ENCODE results near the gene ACTN1.

The ACTN1 gene

GRCh38 chr14:68919129-68919927 is 59.8 kb downstream of the ACTN1 start:
- FAIRE-seq = no peak

GRCh38 chr14:68918612-68919011 is 60.5 kb downstream of the ACTN1 start:
- no peak for FAIRE-seq
- no peak for DNase-seq (ENCODE audit: low spot score)

More at GRCh38 chr14:68919129-68919927, 59.8 kb downstream of the ACTN1 start:
- no peak for DNase-seq (ENCODE audit: low spot score)

GRCh38 chr14:68916358-68916941 is 62.7 kb downstream of the ACTN1 start:
- no peak for DNase-seq (ENCODE audit: low spot score)
- no peak for FAIRE-seq

DNA sequence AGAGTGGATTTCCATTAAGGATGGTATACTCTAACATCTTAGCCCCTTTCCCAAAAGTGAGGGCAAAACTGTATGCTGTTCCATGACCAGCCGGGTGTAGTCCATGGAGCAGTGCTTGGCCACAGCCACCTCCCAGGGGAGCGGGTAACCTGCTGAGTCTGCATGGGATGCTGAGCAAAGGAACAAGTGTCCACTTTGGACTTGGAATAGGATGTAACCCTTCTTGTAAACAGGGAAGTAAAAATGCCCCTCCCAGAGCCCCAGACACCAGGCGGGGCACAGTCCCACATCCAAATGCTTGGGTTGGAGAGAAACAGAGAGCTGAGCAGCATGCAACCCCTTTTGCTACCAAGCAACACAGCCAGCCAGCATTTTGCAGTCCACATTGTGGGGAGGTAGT is 65.6 kb downstream of the ACTN1 start:
- no peak for FAIRE-seq
- DNase-seq (ENCODE audit: low spot score) = no peak

DNA sequence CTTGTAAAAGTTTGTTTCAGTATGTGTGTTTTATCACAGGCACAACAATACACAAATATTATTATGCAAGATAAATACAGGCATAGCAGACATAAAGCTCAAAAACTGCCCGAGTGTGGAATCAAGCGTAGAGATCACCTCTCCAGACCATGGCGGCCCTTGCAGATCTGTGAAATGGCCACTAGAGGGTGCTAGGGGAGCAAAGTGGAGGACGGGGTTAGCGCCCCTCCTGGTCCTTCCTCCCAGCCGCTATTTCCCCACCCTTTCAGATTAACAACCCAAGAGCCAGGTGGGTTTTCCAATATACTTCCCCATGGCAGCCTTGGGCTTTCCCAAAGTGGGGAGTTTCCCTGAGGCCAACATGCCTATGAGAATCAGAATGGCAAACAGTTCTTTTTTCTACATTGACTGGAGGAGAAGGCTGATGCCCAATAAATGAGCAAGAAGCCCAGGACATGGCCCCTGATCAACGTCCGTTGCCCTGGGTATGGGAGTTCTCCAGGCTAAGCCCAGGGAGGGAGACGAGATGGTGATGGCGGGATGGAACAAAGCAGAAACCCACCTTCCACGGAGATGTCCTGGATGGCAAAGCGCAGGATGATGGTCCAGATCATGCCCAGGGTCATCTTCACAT is 67.4 kb downstream of the ACTN1 start:
- FAIRE-seq = no peak
- DNase-seq (ENCODE audit: low spot score) = peak; percentile 48

DNA sequence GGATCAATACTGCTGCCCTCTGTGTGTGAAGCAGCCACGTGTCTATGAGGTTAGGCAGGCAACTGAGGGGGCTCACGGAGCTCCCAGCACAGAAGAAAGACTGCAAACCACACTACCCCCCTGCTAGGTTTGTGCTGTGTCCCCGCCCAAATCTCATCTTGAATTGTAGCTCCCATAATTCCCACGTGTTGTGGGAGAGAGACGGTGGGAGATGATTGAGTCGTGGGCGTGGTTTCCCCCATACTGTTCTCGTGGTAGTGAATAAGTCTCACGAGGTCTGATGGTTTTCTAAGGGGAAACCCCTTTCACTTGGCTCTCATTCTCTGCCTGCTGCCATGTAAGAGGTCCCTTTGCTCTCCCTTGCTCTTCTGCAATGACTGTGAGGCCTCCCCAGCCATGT is 68.6 kb downstream of the ACTN1 start:
- peak; percentile 20 for DNase-seq (ENCODE audit: low spot score)
- FAIRE-seq = no peak

GRCh38 chr14:68908803-68909202 is 70.3 kb downstream of the ACTN1 start:
- FAIRE-seq (no peak), DNase-seq (ENCODE audit: low spot score) (no peak)

- DNase-seq (ENCODE audit: low spot score) = no peak
- FAIRE-seq = no peak
Measured at GRCh38 chr14:68908201-68908600, 70.9 kb downstream of the ACTN1 start.

GRCh38 chr14:68906439-68906838 is 72.7 kb downstream of the ACTN1 start:
- no peak for FAIRE-seq
- DNase-seq (ENCODE audit: low spot score) = no peak

- DNase-seq (ENCODE audit: low spot score) (no peak), FAIRE-seq (no peak)
Measured at GRCh38 chr14:68905107-68905895, 73.8 kb downstream of the ACTN1 start.

- no peak for FAIRE-seq
Measured at GRCh38 chr14:68902357-68902756, 76.7 kb downstream of the ACTN1 start.

DNA sequence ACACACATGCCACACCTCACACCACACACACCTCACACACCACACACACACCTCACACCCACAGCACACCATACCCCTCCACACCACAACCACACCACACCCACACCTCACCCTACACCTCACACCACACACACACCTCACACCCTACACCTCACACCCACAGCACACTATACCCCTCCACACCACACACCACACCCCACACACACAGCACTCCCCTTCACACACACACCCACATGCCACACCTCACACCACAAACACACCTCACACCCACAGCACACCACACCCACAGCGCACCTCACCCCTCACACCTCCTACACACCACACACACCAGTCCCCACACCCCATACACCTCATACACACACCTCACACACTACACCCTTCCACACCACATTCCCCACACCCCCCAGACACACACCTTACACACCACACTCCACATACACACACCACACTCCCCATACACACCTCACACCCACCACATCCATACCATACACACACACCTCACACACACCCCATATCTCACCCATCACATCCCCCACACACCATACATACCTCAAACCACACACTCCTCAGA is 80.0 kb downstream of the ACTN1 start:
- DNase-seq (ENCODE audit: low spot score) = no peak
- FAIRE-seq = no peak

More at GRCh38 chr14:68902357-68902756, 76.7 kb downstream of the ACTN1 start:
- DNase-seq (ENCODE audit: low spot score) = no peak

DNA sequence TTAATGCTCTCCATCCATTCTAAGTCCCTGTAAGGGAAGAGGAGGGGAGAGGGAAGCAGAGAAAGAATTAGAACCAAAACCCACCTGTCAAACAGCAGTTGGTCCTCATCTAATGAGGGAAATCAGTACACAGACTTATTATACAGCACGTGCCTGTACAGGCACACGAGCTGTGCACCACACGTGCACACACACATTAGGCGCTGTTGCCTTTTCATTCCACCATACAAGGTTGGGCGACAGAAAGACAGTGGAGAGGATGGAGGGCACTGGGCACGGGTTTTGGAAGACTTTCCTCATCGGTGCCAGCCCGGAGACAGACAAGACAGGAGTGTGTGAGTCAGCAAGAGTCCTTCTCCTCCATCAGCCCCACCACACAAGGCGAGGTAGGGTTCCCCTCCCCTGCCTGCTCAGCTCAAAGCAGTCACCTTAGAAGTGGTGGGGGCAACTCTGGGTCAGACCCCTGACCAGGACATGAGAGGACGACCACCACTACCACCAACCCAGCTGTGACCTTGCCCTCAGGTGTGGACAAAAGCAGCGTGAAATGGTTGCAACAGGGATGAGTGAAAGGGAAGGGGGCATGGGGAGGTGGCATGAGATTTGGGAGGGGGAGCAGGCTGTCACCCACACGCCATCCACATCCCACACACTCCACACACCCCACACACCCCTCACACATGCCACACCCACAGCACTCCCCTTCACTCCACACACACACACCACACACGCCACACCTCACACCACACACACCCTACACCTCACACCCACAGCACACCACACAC is 80.7 kb downstream of the ACTN1 start:
- DNase-seq (ENCODE audit: low spot score) (no peak), FAIRE-seq (no peak)

DNA sequence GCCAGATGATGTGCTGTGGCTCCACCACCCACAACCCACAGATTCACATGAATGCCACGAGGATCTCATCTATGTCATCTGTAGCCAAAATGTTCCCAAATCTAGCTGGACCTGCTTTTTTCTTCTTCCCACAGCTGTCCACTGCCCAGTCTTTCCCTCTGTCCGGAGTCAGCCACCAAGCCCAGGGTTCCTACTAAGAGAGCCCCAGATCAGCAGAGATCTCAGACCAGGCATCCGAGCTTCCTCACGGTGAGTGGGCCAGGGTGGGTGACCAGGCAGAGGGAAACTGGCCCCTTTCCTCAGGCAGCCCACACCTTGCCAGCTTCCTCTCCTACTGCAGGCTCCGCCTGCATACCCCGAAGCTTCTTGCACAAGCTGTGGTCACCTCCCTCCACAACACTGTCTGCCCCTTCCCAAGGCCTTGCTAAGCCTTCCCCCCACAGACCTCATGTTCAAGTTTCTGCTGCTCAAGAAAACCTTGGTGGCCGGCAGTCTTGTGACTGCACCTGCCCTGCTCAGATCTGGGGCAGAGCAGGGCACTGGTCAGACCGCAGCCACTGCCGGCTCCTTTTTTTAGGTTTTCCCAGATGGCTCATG is 81.4 kb downstream of the ACTN1 start:
- no peak for FAIRE-seq
- DNase-seq (ENCODE audit: low spot score) = no peak

DNA sequence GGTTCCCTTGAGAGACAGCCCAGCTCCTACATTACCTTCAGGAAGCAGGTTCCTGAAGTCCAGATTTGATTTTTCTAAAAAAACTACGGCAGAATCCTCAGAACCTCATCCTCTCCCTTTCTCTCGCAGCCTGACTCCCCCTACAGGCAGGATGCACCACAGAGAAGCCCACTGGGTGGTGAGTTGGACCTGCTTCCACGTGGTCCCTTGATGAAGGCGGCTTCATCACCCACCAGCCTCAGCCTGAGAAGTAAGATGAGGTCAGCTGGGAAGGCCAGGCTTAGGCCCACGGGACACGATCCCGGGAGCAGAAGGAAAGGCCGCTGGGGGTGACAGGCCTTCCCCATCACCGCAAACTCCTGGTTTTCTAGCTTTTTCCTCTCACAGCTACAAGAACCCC is 83.0 kb downstream of the ACTN1 start:
- DNase-seq (ENCODE audit: low spot score) (no peak), FAIRE-seq (no peak)

DNA sequence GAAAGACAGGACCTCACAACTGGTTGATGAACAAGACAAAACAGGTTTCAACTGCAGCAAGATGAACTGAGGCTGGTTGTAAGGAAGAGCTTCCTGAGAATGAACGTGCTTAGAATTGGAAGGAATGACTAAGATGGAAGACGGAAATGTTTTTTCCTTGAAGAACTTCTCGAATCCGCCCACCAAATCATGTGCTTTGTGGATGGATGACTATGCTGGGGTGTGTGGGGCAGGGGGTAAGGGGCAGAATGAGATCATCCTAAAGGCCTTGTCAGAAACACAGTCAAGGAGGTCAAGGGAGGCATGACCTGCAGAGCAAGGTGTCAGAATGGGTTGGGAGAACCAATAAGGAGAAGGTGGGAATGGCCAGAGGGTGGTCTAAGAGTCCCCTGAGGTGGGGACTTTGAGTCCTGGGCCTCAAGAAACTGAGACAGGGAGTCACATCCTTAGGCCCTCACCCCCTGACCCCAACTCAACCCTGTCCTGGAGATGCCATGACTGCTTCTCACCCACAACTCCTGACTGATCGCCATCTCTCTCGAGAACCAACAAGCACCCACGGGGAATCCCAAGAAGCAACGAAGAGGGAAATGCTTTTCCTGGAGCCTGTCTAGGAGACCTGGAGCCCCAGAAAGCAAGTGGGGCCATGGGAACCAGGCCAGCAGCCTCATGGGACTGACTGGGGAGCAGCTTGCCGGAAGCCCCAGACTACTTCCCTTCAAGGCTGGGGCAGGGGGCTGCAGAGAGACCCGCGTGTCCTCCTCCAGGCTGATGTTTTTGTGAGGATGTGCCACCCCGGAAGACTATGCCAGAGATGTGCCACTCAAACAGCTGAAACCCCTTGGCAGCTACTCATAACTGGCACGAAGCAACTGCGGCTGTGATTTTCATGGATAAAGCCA is 84.0 kb downstream of the ACTN1 start:
- no peak for FAIRE-seq
- DNase-seq (ENCODE audit: low spot score) = no peak

DNA sequence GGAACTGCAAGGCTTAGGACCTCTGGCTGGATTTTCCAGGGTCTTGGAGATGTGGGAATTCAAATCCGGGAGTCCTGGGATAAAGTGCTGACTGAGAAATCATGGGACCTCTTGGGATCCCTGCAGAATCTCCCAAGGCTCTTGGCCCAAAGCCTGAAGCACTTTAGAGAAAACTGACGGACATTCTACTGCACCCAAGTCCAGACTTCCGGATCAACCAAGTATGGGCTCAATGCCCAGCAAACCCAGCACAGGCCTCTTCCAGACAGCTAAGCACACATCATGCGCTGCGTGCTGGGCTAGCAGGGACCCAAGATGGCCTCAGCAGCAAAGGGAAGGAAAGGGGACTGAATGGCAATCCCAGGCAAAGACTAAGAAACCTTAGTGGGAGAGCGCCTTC is 85.0 kb downstream of the ACTN1 start:
- FAIRE-seq = no peak

GRCh38 chr14:68893566-68893965 is 85.5 kb downstream of the ACTN1 start:
- DNase-seq (ENCODE audit: low spot score) (peak; percentile 84), FAIRE-seq (no peak)

More for the DNA sequence above, 85.0 kb downstream of the ACTN1 start:
- DNase-seq (ENCODE audit: low spot score) = no peak

GRCh38 chr14:68892961-68893360 is 86.1 kb downstream of the ACTN1 start:
- DNase-seq (ENCODE audit: low spot score) = no peak
- FAIRE-seq = no peak
